HepG2 (cell line): ENCODE results near the gene IRAK3. TPM values are rescaled to one million over a fixed set of nuclear protein-coding genes. Genes with fewer than 3 reads are reported as not detected.

Experiments used
- ATAC-seq: fragments of 200-7000 bp; cut with Tn5 transposase; 3 replicates; pipeline ENCODE4 v1.9.1; 2020; ENCODE audit warnings: mild to moderate bottlenecking, moderate library complexity
- BruUV-seq: library from RNA; stranded (reverse); fragments of 400-500 nt; replicated peaks from 2 replicates; lab custom pipeline; 2021; lab: Mats Ljungman, UMichigan
- CTCF ChIA-PET: fragments of 300-600 bp; formaldehyde crosslinking; extraction: SDS; loops from one replicate; lab custom pipeline; 2021; ENCODE audit warnings: low total read pairs, inconsistent platforms, low intra/inter-chr PET ratio; lab: Yijun Ruan, JAX
- POLR2A ChIA-PET: fragments of 350-600 bp; sonication (Branson Sonifier 250); formaldehyde crosslinking; loops from one replicate; lab custom pipeline; 2020; ENCODE audit warnings: antibody characterized with exemption, inconsistent platforms; lab: Yijun Ruan, JAX
- DNase-seq: peaks from one replicate; pipeline ENCODE4 v3.0.0-alpha.2; 2015; ENCODE audit warnings: low spot score
- FAIRE-seq: peaks from 3 replicates; lab custom pipeline; 2011; peaks lifted over from hg19 to GRCh38; lab: Jason Lieb, UNC
- H2AFZ ChIP-seq: one replicate; pipeline ENCODE4 v1.6.1; 2011; ENCODE audit warnings: low read length, inconsistent platforms
- H3K27ac ChIP-seq: fragments of 300-600 bp; 3 replicates; pipeline ENCODE4 v1.8.0; 2011; ENCODE audit warnings: mixed run types, mild to moderate bottlenecking, mixed read lengths, low read length, inconsistent platforms; ENCODE audit not compliant: insufficient read depth; ENCODE audit errors: extremely low read length
- H3K27me3 ChIP-seq, 2 experiments: fragments of 200-600 bp in 1 of 2; 2 replicates in 1 of 2; 3 replicates in 1 of 2; pipeline versions ENCODE4 v1.6.0 to v1.8.0; 2011; ENCODE audit warnings: low read length in 2 of 2, mild to moderate bottlenecking in 2 of 2, moderate library complexity in 2 of 2, inconsistent platforms in 1 of 2; ENCODE audit not compliant: insufficient read depth in 2 of 2, control insufficient read depth in 1 of 2
- H3K36me3 ChIP-seq, 2 experiments: fragments of 200-600 bp in 1 of 2; replicated peaks in 1 of 2; 2 replicates in 1 of 2; 3 replicates in 1 of 2; pipeline versions ENCODE4 v1.5.1 to v1.8.0; 2011; ENCODE audit warnings: low read length in 2 of 2, inconsistent platforms in 1 of 2; ENCODE audit not compliant: insufficient read depth in 2 of 2, control insufficient read depth in 1 of 2
- H3K4me1 ChIP-seq: 2 replicates; pipeline ENCODE4 v1.5.1; 2012; ENCODE audit warnings: low read length, inconsistent platforms; ENCODE audit not compliant: insufficient read depth
- H3K4me2 ChIP-seq: 2 replicates; pipeline ENCODE4 v1.6.0; 2011; ENCODE audit warnings: low read depth, low read length, inconsistent platforms
- H3K4me3 ChIP-seq, 3 experiments: fragments of 200-600 bp in 1 of 3; sonication (generic), shearing (Covaris generic) in 1 of 3; replicated peaks in 1 of 3; 2 replicates each; pipeline ENCODE4 v1.5.1; 2011 to 2016; ENCODE audit warnings: low read length in 3 of 3, inconsistent platforms in 2 of 3, low read depth in 2 of 3, mild to moderate bottlenecking in 2 of 3, control low read depth in 1 of 3, mixed read lengths in 1 of 3; ENCODE audit not compliant: insufficient read depth in 1 of 3
- H3K79me2 ChIP-seq: one replicate; pipeline ENCODE4 v1.6.1; 2011; ENCODE audit warnings: low read length, inconsistent platforms; ENCODE audit not compliant: insufficient read depth
- H3K9ac ChIP-seq: 2 replicates; pipeline ENCODE4 v1.6.0; 2011; ENCODE audit warnings: mild to moderate bottlenecking, low read depth, low read length, inconsistent platforms; ENCODE audit not compliant: insufficient read depth
- H3K9me3 ChIP-seq: 2 replicates; pipeline ENCODE4 v1.5.1; 2012; ENCODE audit warnings: mild to moderate bottlenecking, low read length
- H4K20me1 ChIP-seq: 2 replicates; pipeline ENCODE4 v1.6.0; 2011; ENCODE audit warnings: inconsistent platforms, mild to moderate bottlenecking, low read length, moderate library complexity; ENCODE audit not compliant: insufficient read depth
- ATRX ChIP-seq: sonication (generic); formaldehyde crosslinking; IDR thresholded peaks from 2 replicates; pipeline ENCODE4 v1.4.0; 2020; ENCODE audit warnings: missing genetic modification reagents, borderline replicate concordance
- CAMTA2 ChIP-seq: sonication (generic); formaldehyde crosslinking; IDR thresholded peaks from 2 replicates; pipeline ENCODE4 v1.4.0; 2020; ENCODE audit warnings: mild to moderate bottlenecking, missing genetic modification reagents, borderline replicate concordance
- CBFB ChIP-seq: sonication (generic); formaldehyde crosslinking; IDR thresholded peaks from 2 replicates; pipeline ENCODE4 v1.4.0; 2020; ENCODE audit warnings: missing genetic modification reagents
- CHD2 ChIP-seq: IDR thresholded peaks from 2 replicates; pipeline ENCODE4 v1.6.1; 2011; ENCODE audit warnings: low read depth, low read length, improper control_type of control experiment
- EEA1 ChIP-seq: sonication (generic); formaldehyde crosslinking; IDR thresholded peaks from 2 replicates; pipeline ENCODE4 v1.5.1; 2020; ENCODE audit warnings: mild to moderate bottlenecking, missing genetic modification reagents, borderline replicate concordance
- MEIS2 ChIP-seq: sonication (generic); formaldehyde crosslinking; IDR thresholded peaks from 2 replicates; pipeline ENCODE4 v1.9.0; 2021; ENCODE audit warnings: mild to moderate bottlenecking, missing genetic modification reagents
- MTF2 ChIP-seq: sonication (generic); formaldehyde crosslinking; IDR thresholded peaks from 2 replicates; pipeline ENCODE4 v1.5.0; 2020; ENCODE audit warnings: missing genetic modification reagents, borderline replicate concordance
- NFE2L1 ChIP-seq: sonication (generic); formaldehyde crosslinking; IDR thresholded peaks from 2 replicates; pipeline ENCODE4 v1.4.0; 2020; ENCODE audit warnings: missing genetic modification reagents, mild to moderate bottlenecking, borderline replicate concordance
- PHF21A ChIP-seq: sonication (generic); formaldehyde crosslinking; IDR thresholded peaks from 2 replicates; pipeline ENCODE4 v1.5.0; 2020; ENCODE audit warnings: mild to moderate bottlenecking, missing genetic modification reagents
- SIX1 ChIP-seq: sonication (generic); formaldehyde crosslinking; IDR thresholded peaks from 2 replicates; pipeline ENCODE4 v1.4.0; 2020; ENCODE audit warnings: missing genetic modification reagents, borderline replicate concordance
- SOX6 ChIP-seq, 2 experiments: fragments of 450-650 bp in 1 of 2; sonication (generic) in 1 of 2; formaldehyde crosslinking in 1 of 2; IDR thresholded peaks; 2 replicates each; pipeline versions ENCODE4 v1.4.0 to v1.6.1; 2017 to 2020; ENCODE audit warnings: antibody characterized with exemption in 1 of 2, mild to moderate bottlenecking in 1 of 2, missing genetic modification reagents in 1 of 2
- ZNF430 ChIP-seq: sonication (generic); formaldehyde crosslinking; IDR thresholded peaks from 2 replicates; pipeline ENCODE4 v1.9.0; 2021; ENCODE audit warnings: mild to moderate bottlenecking, missing genetic modification reagents
- ZNF552 ChIP-seq: sonication (generic); formaldehyde crosslinking; IDR thresholded peaks from 2 replicates; pipeline ENCODE4 v1.9.0; 2022; ENCODE audit warnings: missing genetic modification reagents, mild to moderate bottlenecking, borderline replicate concordance
- ZNF674 ChIP-seq: sonication (generic); formaldehyde crosslinking; IDR thresholded peaks from 2 replicates; pipeline ENCODE4 v1.5.0; 2020; ENCODE audit warnings: low read depth, mild to moderate bottlenecking, missing genetic modification reagents
- ZNF75D ChIP-seq: sonication (generic); formaldehyde crosslinking; IDR thresholded peaks from 2 replicates; pipeline ENCODE4 v1.8.1; 2023; ENCODE audit warnings: missing genetic modification reagents, mild to moderate bottlenecking, borderline replicate concordance
- ZSCAN25 ChIP-seq: sonication (generic); formaldehyde crosslinking; IDR thresholded peaks from 2 replicates; pipeline ENCODE4 v1.8.0; 2022; ENCODE audit warnings: mild to moderate bottlenecking, missing genetic modification reagents
- WGBS: methylation state at CpG from one replicate; pipeline ENCODE4 v1.1.6; 2017; ENCODE audit warnings: low lambda C conversion rate; 5-methylcytosine and 5-hydroxymethylcytosine counted together
- in situ Hi-C: cut with HindIII; loops from 2 replicates; pipeline ENCODE4 v1.10.0; 2017; ENCODE audit warnings: low pct_unique_long_range_greater_than_20kb; ENCODE audit not compliant: extremely low pct_ligation_motif_present
- intact Hi-C: fragments of 100-400 bp; cut with micrococcal nuclease; formaldehyde crosslinking; loops from one replicate; pipeline ENCODE4 v1.10.0; 2022; ENCODE audit not compliant: unreplicated experiment
- polyA plus RNA-seq, 8 experiments: library from polyadenylated mRNA; depleted of rRNA in 3 of 8; stranded (reverse) in 7 of 8; unstranded in 1 of 8; fragments of >200 nt; fragmentation: Illumina TruSeq in 4 of 8; extraction: Trizol in 4 of 8; gene quantifications; 2 replicates each; pipeline versions ENCODE4 v1.2.1 to v1.2.3, GENCODE V29; 2011 to 2016; ENCODE audit warnings: low read depth in 4 of 8, missing spikeins in 1 of 8, mixed read lengths in 1 of 8; ENCODE audit not compliant: insufficient read depth in 1 of 8
- total RNA-seq, 5 experiments: library from RNA; depleted of rRNA; stranded (reverse); fragments of >200 nt; fragmentation: Illumina TruSeq; extraction: Trizol; gene quantifications; 2 replicates each; pipeline ENCODE4 v1.2.3, GENCODE V29; 2016; ENCODE audit warnings: low read depth in 1 of 5
- TF ChIP-seq, protein P1 (sequence below): sonication (generic); formaldehyde crosslinking; IDR thresholded peaks from 2 replicates; pipeline ENCODE4 v1.4.0; 2020; ENCODE audit warnings: missing genetic modification reagents
- TF ChIP-seq, protein P2 (sequence below): sonication (generic); formaldehyde crosslinking; conservative IDR thresholded peaks from 2 replicates; pipeline ENCODE4 v1.4.0; 2020; ENCODE audit warnings: missing genetic modification reagents

IRAK3 gene
- total and polyA plus RNA-seq, 2 of the 13 experiments (the other 11 are each of a cell fraction or from before 2014, with no cell fraction given) = 0.01 TPM; not detected in 1

DNA sequence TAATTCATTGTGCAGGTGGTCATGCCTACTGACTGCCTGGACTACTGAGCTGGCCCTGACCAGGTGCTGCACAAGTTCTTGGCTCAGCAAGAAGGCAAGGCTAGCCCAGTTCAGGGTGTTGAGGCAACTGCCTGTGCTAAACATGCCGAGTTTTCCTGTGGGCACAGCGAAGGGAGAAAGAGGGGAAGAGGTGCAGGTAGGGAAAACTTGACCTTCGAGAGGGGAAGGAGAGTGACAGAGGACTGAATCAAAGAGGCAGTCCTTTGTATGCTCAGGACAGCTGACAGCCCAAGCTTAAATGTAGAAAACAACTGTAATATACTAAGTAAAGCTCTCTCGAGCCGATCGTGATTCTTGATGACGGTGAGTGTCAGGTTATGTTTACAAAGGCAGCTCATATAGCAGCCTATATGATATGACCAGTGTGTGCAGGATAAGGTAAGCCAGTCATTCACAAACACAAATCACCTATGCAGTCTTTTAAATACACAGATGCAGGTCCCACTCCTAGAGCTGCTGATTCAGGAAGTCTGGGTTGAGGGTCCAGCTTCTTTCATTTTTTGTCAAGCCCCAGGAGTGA is 2.6 kb downstream of the IRAK3 start (continued):
- TF ChIP-seq ZNF75D (CRISPR knock-in tag) (no peak), ZNF430 (no peak), CAMTA2 (CRISPR knock-in tag) (no peak), PHF21A (no peak)
- TF ChIP-seq, protein P1, sequence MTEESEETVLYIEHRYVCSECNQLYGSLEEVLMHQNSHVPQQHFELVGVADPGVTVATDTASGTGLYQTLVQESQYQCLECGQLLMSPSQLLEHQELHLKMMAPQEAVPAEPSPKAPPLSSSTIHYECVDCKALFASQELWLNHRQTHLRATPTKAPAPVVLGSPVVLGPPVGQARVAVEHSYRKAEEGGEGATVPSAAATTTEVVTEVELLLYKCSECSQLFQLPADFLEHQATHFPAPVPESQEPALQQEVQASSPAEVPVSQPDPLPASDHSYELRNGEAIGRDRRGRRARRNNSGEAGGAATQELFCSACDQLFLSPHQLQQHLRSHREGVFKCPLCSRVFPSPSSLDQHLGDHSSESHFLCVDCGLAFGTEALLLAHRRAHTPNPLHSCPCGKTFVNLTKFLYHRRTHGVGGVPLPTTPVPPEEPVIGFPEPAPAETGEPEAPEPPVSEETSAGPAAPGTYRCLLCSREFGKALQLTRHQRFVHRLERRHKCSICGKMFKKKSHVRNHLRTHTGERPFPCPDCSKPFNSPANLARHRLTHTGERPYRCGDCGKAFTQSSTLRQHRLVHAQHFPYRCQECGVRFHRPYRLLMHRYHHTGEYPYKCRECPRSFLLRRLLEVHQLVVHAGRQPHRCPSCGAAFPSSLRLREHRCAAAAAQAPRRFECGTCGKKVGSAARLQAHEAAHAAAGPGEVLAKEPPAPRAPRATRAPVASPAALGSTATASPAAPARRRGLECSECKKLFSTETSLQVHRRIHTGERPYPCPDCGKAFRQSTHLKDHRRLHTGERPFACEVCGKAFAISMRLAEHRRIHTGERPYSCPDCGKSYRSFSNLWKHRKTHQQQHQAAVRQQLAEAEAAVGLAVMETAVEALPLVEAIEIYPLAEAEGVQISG (CRISPR knock-in tag) = no peak

DNA sequence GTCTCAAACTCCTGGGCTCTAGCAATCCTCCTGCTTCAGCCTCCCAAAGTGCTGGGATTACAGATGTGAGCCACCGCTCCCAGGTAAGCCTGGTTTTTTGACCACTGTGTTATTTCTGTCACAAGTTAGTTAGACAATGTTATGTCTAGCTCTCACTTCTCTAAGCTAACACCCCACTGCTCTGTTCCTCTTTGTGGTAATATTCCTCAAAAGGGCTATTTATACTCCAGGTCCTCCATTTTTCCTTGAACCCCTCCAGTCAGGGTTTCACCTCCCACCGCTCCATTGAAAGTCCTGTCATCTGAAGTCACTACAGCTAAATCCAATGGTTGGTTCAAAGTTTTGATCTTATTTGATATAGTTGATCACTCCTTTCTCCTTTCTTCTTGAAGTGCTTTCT is 5.1 kb downstream of the IRAK3 start:
- no peak for ATAC-seq
- no peak for DNase-seq
- TF ChIP-seq EEA1 (CRISPR knock-in tag) (no peak), SOX6 (IDR thresholded peaks at IDR 0.05) (no peak), SOX6 (CRISPR knock-in tag; IDR thresholded peaks at IDR 0.05) (no peak), ZSCAN25 (CRISPR knock-in tag) (no peak), ZNF674 (CRISPR knock-in tag) (no peak), ATRX (CRISPR knock-in tag) (no peak), SIX1 (CRISPR knock-in tag) (no peak), MEIS2 (CRISPR knock-in tag) (no peak), CHD2 (no peak), CBFB (CRISPR knock-in tag) (no peak), MTF2 (no peak), ZNF552 (CRISPR knock-in tag) (no peak), NFE2L1 (CRISPR knock-in tag) (no peak)
- TF ChIP-seq, protein P2, sequence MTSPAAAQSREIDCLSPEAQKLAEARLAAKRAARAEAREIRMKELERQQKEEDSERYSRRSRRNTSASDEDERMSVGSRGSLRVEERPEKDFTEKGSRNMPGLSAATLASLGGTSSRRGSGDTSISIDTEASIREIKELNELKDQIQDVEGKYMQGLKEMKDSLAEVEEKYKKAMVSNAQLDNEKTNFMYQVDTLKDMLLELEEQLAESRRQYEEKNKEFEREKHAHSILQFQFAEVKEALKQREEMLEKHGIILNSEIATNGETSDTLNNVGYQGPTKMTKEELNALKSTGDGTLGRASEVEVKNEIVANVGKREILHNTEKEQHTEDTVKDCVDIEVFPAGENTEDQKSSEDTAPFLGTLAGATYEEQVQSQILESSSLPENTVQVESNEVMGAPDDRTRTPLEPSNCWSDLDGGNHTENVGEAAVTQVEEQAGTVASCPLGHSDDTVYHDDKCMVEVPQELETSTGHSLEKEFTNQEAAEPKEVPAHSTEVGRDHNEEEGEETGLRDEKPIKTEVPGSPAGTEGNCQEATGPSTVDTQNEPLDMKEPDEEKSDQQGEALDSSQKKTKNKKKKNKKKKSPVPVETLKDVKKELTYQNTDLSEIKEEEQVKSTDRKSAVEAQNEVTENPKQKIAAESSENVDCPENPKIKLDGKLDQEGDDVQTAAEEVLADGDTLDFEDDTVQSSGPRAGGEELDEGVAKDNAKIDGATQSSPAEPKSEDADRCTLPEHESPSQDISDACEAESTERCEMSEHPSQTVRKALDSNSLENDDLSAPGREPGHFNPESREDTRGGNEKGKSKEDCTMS (CRISPR knock-in tag) = no peak

More for the DNA sequence above, 5.1 kb downstream of the IRAK3 start:
- no peak overlapping the region for H2AFZ ChIP-seq
- intact Hi-C loops = no loop called here
- in situ Hi-C loops = no loop called here
- no peak overlapping the region for H3K9ac ChIP-seq
- FAIRE-seq = no peak
- no peaks in the 10 kb centered on the region for H4K20me1 ChIP-seq
- H3K27me3 ChIP-seq = peaks cover 0 to 18% of the 10 kb centered on the region in 2 experiments; a peak in 3 of 5 replicates
- no TSS peak for BruUV-seq
- no peak overlapping the region for H3K27ac ChIP-seq
- 83% methylated on average over 1 of the region's 2 CpGs for WGBS
- ChIA-PET POLR2A (no interaction called here), CTCF (no interaction called here)
- no peak overlapping the region for H3K4me3 ChIP-seq
- no peaks in the 10 kb centered on the region for H3K79me2 ChIP-seq
- no peaks in the 10 kb centered on the region for H3K4me1 ChIP-seq
- H3K36me3 ChIP-seq = no peaks in the 10 kb centered on the region
- no peak overlapping the region for H3K4me2 ChIP-seq
- no peaks in the 10 kb centered on the region for H3K9me3 ChIP-seq
